NCI-H446 treated with DMSO at 0.1 percent for 48 hours (cell line): ENCODE results near the gene SLC38A6.

Source experiments
- DNase-seq: peaks from one replicate; lab custom pipeline; 2025; lab: John Stamatoyannopoulos, UW

SLC38A6 gene

GRCh38 chr14:60980811-60981632 lies at the start of gene SLC38A6, which contains the start of gene TRMT5:
Gene SLC38A6, plus strand, starts transcription at chr14:60981245. Its CDS starts 33 bp downstream, at chr14:60981278.
Gene TRMT5, minus strand, starts transcription at chr14:60981079. Its CDS starts 106 bp downstream, at chr14:60980973.
- peak; percentile 84 for DNase-seq

- DNase-seq, result no peak
These were observed 47.0 kb upstream of the SLC38A6 start for GRCh38 chr14:60933920-60934655.

GRCh38 chr14:60935319-60935718 lies 45.7 kb upstream of the SLC38A6 start:
- no peak for DNase-seq

- DNase-seq, result no peak
These were observed 37.4 kb upstream of the SLC38A6 start for GRCh38 chr14:60943637-60944032.

- no peak for DNase-seq
These were observed 36.8 kb upstream of the SLC38A6 start for GRCh38 chr14:60944204-60944603.

- DNase-seq, result no peak
These were observed 35.1 kb upstream of the SLC38A6 start for GRCh38 chr14:60945984-60946383.

- no peak for DNase-seq
These were observed 34.3 kb upstream of the SLC38A6 start for GRCh38 chr14:60946773-60947172.

- no peak for DNase-seq
These were observed 29.1 kb upstream of the SLC38A6 start for GRCh38 chr14:60951776-60952435.

- no peak for DNase-seq
These were observed 24.8 kb upstream of the SLC38A6 start for GRCh38 chr14:60956202-60956601.

- DNase-seq, result no peak
These were observed 24.4 kb upstream of the SLC38A6 start for GRCh38 chr14:60956632-60957031.

- DNase-seq, result no peak
These were observed 22.9 kb upstream of the SLC38A6 start for GRCh38 chr14:60958146-60958545.

GRCh38 chr14:60963761-60964160 lies 17.3 kb upstream of the SLC38A6 start:
- DNase-seq, result no peak

- DNase-seq, result no peak
These were observed 16.1 kb upstream of the SLC38A6 start for GRCh38 chr14:60964904-60965303.

GRCh38 chr14:60965402-60965801 lies 15.6 kb upstream of the SLC38A6 start:
- no peak for DNase-seq

GRCh38 chr14:60968099-60968498 lies 12.9 kb upstream of the SLC38A6 start:
- DNase-seq, result no peak

- no peak for DNase-seq
These were observed 12.4 kb upstream of the SLC38A6 start for GRCh38 chr14:60968671-60969070.

GRCh38 chr14:60970146-60970545 lies 10.9 kb upstream of the SLC38A6 start:
- no peak for DNase-seq

GRCh38 chr14:60971271-60971670 lies 9.8 kb upstream of the SLC38A6 start:
- no peak for DNase-seq

GRCh38 chr14:60972295-60972694 lies 8.8 kb upstream of the SLC38A6 start:
- no peak for DNase-seq

- no peak for DNase-seq
These were observed 8.0 kb upstream of the SLC38A6 start for GRCh38 chr14:60973070-60973469.

GRCh38 chr14:60974090-60974651 lies 6.9 kb upstream of the SLC38A6 start:
- DNase-seq, result no peak

- no peak for DNase-seq
These were observed 5.5 kb upstream of the SLC38A6 start for GRCh38 chr14:60975551-60975950.
